GM19043 (cell line): ENCODE results near the gene SIGLEC6.
"Not testable (repeated sequence)": the region's sequence is repeated elsewhere in the genome, so short reads cannot be mapped to it uniquely, and the experiment has no call there.

Source experiments
- ATAC-seq: cut with Tn5 transposase; IDR thresholded peaks from one replicate; pipeline ENCODE4 v1.9.1; 2021; ENCODE audit warnings: low read depth; ENCODE audit not compliant: unreplicated experiment

The SIGLEC6 gene

GRCh38 chr19:51513968-51514367, 17.5 kb downstream of the SIGLEC6 start:
- ATAC-seq: no peak

DNA sequence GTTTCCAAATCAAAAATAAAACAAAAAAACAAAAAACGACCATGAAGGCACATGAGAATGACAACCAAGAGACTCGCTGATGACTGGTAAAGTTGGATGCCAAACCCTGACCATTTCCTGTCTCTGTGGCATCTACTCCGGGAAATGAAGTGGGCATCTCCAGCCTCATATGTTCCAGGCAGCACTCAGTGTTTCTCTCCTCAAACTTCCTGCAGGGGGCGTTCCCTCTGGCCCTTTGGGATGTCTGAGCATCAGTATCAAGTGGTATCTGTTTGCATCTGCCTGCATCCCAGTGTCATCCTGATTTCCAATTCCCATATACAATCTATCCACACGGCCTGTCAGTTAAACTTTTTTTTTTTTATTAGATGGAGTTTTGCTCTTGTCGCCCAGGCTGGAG, 20.1 kb downstream of the SIGLEC6 start:
- ATAC-seq: no peak

GRCh38 chr19:51509823-51510660, 21.4 kb downstream of the SIGLEC6 start:
- no peak for ATAC-seq

GRCh38 chr19:51508059-51508733, 23.3 kb downstream of the SIGLEC6 start:
- no peak for ATAC-seq

DNA sequence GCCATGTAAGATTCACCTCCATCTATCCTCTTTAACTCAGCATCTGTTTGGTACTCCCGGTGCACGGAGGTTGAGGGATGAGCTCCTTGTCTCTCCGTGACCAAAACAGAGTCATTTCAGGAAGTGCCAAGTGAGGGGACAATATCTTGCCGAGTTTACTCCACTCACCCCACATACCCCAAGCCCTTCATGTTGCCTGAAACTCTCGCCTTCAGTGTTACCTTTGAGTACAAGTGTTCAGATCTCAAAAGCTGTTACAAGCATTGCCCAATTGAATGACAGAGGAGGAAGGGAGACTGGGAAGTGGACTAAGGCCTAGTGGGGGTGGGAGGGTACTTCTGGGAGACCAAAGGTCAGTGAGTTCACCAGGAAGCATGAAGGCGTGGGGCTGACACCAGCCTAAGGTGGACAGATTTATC, 23.8 kb downstream of the SIGLEC6 start:
- ATAC-seq: no peak

DNA sequence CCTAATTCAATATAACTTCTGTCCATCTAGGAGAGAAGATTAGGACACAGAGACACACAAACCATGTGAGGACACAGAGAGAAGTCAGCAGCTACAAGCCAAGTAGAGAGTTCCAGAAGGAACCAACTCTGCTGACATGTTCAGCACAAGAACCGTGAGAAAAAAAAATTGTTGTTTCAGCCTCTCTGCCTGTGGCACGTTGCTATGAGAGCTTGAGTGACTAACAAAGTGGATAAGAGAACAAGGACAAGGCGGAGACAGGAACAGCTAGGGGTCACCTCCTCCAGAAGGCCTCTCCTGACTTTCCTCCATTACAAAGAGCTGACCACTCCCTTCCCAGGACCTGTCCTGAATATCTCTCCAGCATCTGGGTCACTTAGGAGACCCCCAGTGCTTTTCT, 24.3 kb downstream of the SIGLEC6 start:
- ATAC-seq: no peak

DNA sequence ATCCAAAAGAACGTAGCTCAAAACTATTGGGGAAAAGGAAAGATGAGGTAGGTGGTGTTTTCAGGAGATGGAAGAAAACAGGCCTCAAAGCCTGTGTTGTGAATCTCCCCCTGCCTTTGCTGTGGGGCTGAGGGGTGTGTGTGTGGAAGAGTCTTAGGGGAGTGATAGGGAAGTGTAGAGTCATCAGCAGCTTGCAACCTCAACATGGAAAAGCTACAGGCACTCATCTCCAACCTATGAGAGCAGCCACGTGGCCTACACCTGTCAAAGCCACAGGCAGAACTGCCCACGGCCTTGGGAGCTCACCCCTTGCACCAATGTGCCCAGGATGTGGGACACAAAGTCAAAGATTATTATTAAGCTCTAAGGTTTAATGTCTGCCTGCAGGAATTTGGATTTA, 25.6 kb downstream of the SIGLEC6 start:
- ATAC-seq: no peak

- no peak for ATAC-seq
These were observed 27.6 kb downstream of the SIGLEC6 start for GRCh38 chr19:51503896-51504295.

DNA sequence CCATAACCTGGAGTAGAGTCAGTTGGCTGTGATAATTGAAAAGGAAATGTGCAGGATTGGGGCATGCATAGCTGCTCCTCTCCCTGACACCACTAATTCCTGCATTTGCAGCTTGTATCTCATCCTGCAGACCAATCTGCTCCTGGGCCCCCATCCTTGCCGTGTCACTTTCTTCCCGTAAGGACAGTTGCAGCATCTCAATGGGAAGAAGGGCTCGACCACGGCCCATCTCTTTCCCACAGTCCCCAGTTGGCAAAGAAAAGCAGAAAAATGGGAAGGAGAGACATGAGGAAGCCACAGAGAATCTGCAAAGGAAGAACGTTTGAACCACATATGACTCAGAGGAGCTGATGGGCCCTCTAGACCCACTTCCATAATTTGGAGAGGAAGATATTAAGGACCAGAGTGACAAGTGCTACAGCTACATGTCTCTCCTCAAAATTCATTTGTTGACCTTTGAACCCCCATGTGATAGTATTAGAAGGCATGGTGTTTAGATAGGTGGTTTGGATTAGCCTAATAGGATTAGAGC, 28.1 kb downstream of the SIGLEC6 start:
- ATAC-seq: no peak

GRCh38 chr19:51501594-51502263, 29.7 kb downstream of the SIGLEC6 start, which contains the start of gene SIGLEC12:
Gene SIGLEC12, minus strand, starts transcription at chr19:51501800. Its CDS starts 67 bp downstream, at chr19:51501733.
- ATAC-seq: no peak

- not testable (repeated sequence) for ATAC-seq
These were observed 30.5 kb downstream of the SIGLEC6 start for GRCh38 chr19:51500931-51501330.

DNA sequence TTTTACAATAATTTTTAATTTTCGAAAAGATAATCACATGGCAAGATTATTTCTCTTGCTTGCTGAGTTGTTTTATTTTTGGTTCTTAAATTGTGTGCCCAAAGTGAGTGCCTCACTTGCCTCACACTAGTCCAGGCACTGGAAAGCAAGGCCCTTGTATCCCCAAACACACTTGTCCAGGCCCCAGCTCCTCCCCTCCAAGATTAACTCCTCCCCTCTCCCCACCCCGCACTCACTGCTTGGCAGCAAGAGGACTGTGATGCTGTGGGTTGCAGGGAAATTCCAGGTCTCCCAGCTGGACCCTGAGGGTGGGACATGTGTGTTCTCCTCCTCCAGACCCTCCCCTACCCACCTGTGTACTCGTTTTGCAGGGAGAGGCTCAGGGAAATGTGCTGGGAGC, 33.8 kb downstream of the SIGLEC6 start:
- no peak for ATAC-seq

GRCh38 chr19:51493776-51494175, 37.7 kb downstream of the SIGLEC6 start:
- ATAC-seq: no peak

- ATAC-seq: no peak
These were observed 39.9 kb downstream of the SIGLEC6 start for GRCh38 chr19:51491586-51491985.

GRCh38 chr19:51490676-51491075, 40.8 kb downstream of the SIGLEC6 start:
- no peak for ATAC-seq

- no peak for ATAC-seq
These were observed 42.4 kb downstream of the SIGLEC6 start for GRCh38 chr19:51489113-51489512.

DNA sequence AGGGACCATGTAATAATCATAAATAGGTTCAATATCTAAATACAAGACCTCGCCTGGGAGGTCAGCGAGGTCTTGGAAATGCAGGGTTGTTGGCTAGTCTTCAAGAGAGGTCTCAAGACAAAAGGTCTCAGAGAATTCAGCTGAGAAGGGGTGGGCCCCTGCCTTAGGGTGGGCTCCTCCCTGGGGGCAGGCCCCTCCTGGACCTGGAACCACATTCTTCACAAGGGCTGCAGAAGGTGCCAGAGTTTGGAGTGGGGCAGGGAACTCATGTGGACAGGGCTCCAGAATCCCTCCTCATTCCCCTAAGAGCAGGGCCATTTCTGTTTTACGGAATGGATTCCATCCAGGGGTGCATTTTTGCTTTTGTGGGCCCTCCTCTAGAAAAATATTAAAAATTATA, 43.0 kb downstream of the SIGLEC6 start:
- no peak for ATAC-seq

GRCh38 chr19:51485960-51486660, 45.4 kb downstream of the SIGLEC6 start:
- no peak for ATAC-seq

DNA sequence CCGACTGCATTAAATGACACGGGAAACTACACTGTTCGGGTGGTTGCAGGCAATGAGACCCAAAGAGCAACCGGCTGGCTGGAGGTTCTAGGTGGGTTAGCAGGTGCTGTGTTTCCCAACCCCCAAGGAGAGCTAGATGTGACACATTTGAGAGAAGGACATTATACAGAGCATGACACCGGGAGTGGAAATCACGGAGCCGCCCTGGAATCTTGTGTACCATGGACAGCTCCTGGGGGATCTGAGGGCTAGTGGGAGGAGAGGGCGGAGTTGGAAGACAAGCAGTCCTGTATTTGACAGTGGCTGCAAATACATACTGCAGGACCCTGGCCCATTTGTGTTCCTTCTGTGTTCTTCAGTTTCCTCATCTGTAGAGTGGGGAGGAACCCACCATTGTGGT, 50.9 kb downstream of the SIGLEC6 start:
- ATAC-seq: no peak

GRCh38 chr19:51479531-51480331, 51.7 kb downstream of the SIGLEC6 start:
- no peak for ATAC-seq
